Stimulated activated CD4-positive, alpha-beta T cell treated with anti-CD3 and anti-CD28 coated beads, Interleukin-12 subunit alpha, Interleukin-12 subunit beta, amount 100 ng/mL, for 48 hours (primary cell): ENCODE data around the gene HOXA1.

ENCODE experiments used
- DNase-seq, 3 donors: peaks; one replicate each; pipeline ENCODE4 v3.0.0-alpha.2; 2020; ENCODE audit warnings: low read depth in 2 of 3, low spot score in 1 of 3

Gene HOXA1

GRCh38 chr7:27116962-27117886 lies 21.4 kb upstream of the HOXA1 start:
- DNase-seq = no peak

- DNase-seq = no peak
Observed at GRCh38 chr7:27116031-27116961, 20.5 kb upstream of the HOXA1 start.

GRCh38 chr7:27115221-27116026 lies 19.6 kb upstream of the HOXA1 start:
- no peak for DNase-seq

- no peak for DNase-seq
Observed at GRCh38 chr7:27114881-27115220, 19.1 kb upstream of the HOXA1 start.

- DNase-seq = no peak
Observed at GRCh38 chr7:27113991-27114769, 18.4 kb upstream of the HOXA1 start.

GRCh38 chr7:27112955-27113949 lies 17.5 kb upstream of the HOXA1 start:
- DNase-seq = no peak

GRCh38 chr7:27112361-27112760 lies 16.6 kb upstream of the HOXA1 start:
- no peak for DNase-seq

- no peak for DNase-seq
Observed at GRCh38 chr7:27111751-27112277, 16.0 kb upstream of the HOXA1 start.

- no peak for DNase-seq
Observed at GRCh38 chr7:27111042-27111750, 15.4 kb upstream of the HOXA1 start.

GRCh38 chr7:27110186-27111031 lies 14.6 kb upstream of the HOXA1 start:
- DNase-seq = no peak

- DNase-seq = no peak
Observed at GRCh38 chr7:27109466-27110185, 13.8 kb upstream of the HOXA1 start.

- no peak for DNase-seq
Observed at GRCh38 chr7:27108390-27109127, 12.8 kb upstream of the HOXA1 start.

GRCh38 chr7:27107391-27108381 lies 11.9 kb upstream of the HOXA1 start:
- DNase-seq = no peak

GRCh38 chr7:27106901-27107240 lies 11.1 kb upstream of the HOXA1 start:
- no peak for DNase-seq
